Trophoblast cell (in vitro differentiated cells and primary cell): ENCODE data around the gene ATXN7.
A peak's percentile ranks its signal among the peaks of the same experiment; 100 is the strongest.

ENCODE experiments used
- DNase-seq, 2 donors: peaks; one replicate each; pipeline ENCODE4 v3.0.0-alpha.2; 2016
- H2AFZ ChIP-seq: 2 replicates; pipeline ENCODE4 v1.6.1; 2013; ENCODE audit warnings: low read length, moderate library complexity, mild to moderate bottlenecking; ENCODE audit not compliant: insufficient read depth, poor library complexity
- H2AK5ac ChIP-seq: 2 replicates; pipeline ENCODE4 v1.6.1; 2013; ENCODE audit warnings: mild to moderate bottlenecking, low read length
- H2BK120ac ChIP-seq: 2 replicates; pipeline ENCODE4 v1.6.1; 2013; ENCODE audit warnings: low read length, mild to moderate bottlenecking, moderate library complexity; ENCODE audit not compliant: insufficient read depth, poor library complexity
- H2BK12ac ChIP-seq: 2 replicates; pipeline ENCODE4 v1.6.1; 2013; ENCODE audit warnings: mild to moderate bottlenecking, low read length, moderate library complexity
- H2BK5ac ChIP-seq: 2 replicates; pipeline ENCODE4 v1.6.1; 2013; ENCODE audit warnings: low read length, low read depth, moderate library complexity, mild to moderate bottlenecking; ENCODE audit not compliant: poor library complexity
- H3K14ac ChIP-seq: 2 replicates; pipeline ENCODE4 v1.6.1; 2013; ENCODE audit warnings: mild to moderate bottlenecking, low read length
- H3K18ac ChIP-seq: 2 replicates; pipeline ENCODE4 v1.6.1; 2013; ENCODE audit warnings: mild to moderate bottlenecking, low read length
- H3K23ac ChIP-seq: 2 replicates; pipeline ENCODE4 v1.6.1; 2013; ENCODE audit warnings: low read length
- H3K27ac ChIP-seq: 2 replicates; pipeline ENCODE4 v1.5.1; 2013; ENCODE audit warnings: low read depth, mild to moderate bottlenecking, inconsistent platforms, low read length, moderate library complexity
- H3K27me3 ChIP-seq: 2 replicates; pipeline ENCODE4 v1.6.1; 2013; ENCODE audit warnings: inconsistent platforms, mild to moderate bottlenecking, low read length, moderate library complexity; ENCODE audit not compliant: insufficient read depth
- H3K36me3 ChIP-seq, 2 experiments: 1 replicate in 1 of 2; 2 replicates in 1 of 2; pipeline ENCODE4 v1.6.1; 2013; ENCODE audit warnings: low read length in 2 of 2, mild to moderate bottlenecking in 2 of 2, moderate library complexity in 1 of 2; ENCODE audit not compliant: insufficient read depth in 2 of 2, control insufficient read depth in 1 of 2
- H3K4ac ChIP-seq: 2 replicates; pipeline ENCODE4 v1.6.1; 2013; ENCODE audit warnings: low read depth, mild to moderate bottlenecking, low read length, moderate library complexity
- H3K4me1 ChIP-seq, 2 experiments: 1 replicate in 1 of 2; 2 replicates in 1 of 2; pipeline ENCODE4 v1.6.1; 2013; ENCODE audit warnings: low read length in 2 of 2, mild to moderate bottlenecking in 2 of 2, moderate library complexity in 1 of 2; ENCODE audit not compliant: insufficient read depth in 2 of 2, control insufficient read depth in 1 of 2
- H3K4me2 ChIP-seq: 2 replicates; pipeline ENCODE4 v1.6.1; 2013; ENCODE audit warnings: inconsistent platforms, mild to moderate bottlenecking, low read length, moderate library complexity
- H3K4me3 ChIP-seq: 2 replicates; pipeline ENCODE4 v1.5.1; 2013; ENCODE audit warnings: mild to moderate bottlenecking, low read depth, low read length, inconsistent platforms
- H3K79me1 ChIP-seq: one replicate; pipeline ENCODE4 v1.6.1; 2013; ENCODE audit warnings: low read length
- H3K79me2 ChIP-seq: 2 replicates; pipeline ENCODE4 v1.6.1; 2013; ENCODE audit warnings: low read length, mild to moderate bottlenecking; ENCODE audit not compliant: control insufficient read depth, insufficient read depth, poor library complexity
- H3K9ac ChIP-seq: 2 replicates; pipeline ENCODE4 v1.6.1; 2013; ENCODE audit warnings: mild to moderate bottlenecking, low read length
- H3K9me3 ChIP-seq: 2 replicates; pipeline ENCODE4 v1.6.1; 2013; ENCODE audit warnings: low read depth, mild to moderate bottlenecking, control low read depth, inconsistent platforms, low read length; ENCODE audit not compliant: insufficient read depth
- H4K12ac ChIP-seq: 2 replicates; pipeline ENCODE4 v1.6.1; 2013; ENCODE audit warnings: low read depth, mild to moderate bottlenecking, low read length, moderate library complexity
- H4K8ac ChIP-seq: 2 replicates; pipeline ENCODE4 v1.6.1; 2013; ENCODE audit warnings: low read depth, mild to moderate bottlenecking, low read length, moderate library complexity
- H4K91ac ChIP-seq: one replicate; pipeline ENCODE4 v1.6.1; 2013; ENCODE audit warnings: low read depth, mild to moderate bottlenecking, low read length, moderate library complexity
- WGBS: extraction: QIAGEN DNeasy Blood & Tissue Kit; methylation state at CpG from one replicate; pipeline ENCODE4 v1.1.7; 2013; ENCODE audit warnings: missing lambda C conversion rate; ENCODE audit not compliant: insufficient read length, insufficient coverage; ENCODE audit errors: extremely low coverage; 5-methylcytosine and 5-hydroxymethylcytosine counted together

ATXN7 gene

GRCh38 chr3:64027658-64028057, 164.0 kb downstream of the ATXN7 start:
- Histone ChIP-seq H3K18ac (no peak overlapping the region), H4K91ac (no peak overlapping the region)

GRCh38 chr3:64028754-64029153, 165.1 kb downstream of the ATXN7 start:
- H2BK5ac ChIP-seq = no peak overlapping the region
- H3K79me1 ChIP-seq = peaks cover 5% of the 10 kb centered on the region
- no peak overlapping the region for H2AFZ ChIP-seq
- no peaks in the 10 kb centered on the region for H3K79me2 ChIP-seq
- no peaks in the 10 kb centered on the region for H3K36me3 ChIP-seq
- no peak overlapping the region for H3K9ac ChIP-seq
- H2BK120ac ChIP-seq = no peak overlapping the region
- H3K14ac ChIP-seq = no peak overlapping the region
- H2BK12ac ChIP-seq = peak overlapping the region; percentile 39
- no peak for DNase-seq
- H3K9me3 ChIP-seq = no peaks in the 10 kb centered on the region
- no peak overlapping the region for H3K27ac ChIP-seq
- no peak overlapping the region for H3K18ac ChIP-seq
- no peak overlapping the region for H2AK5ac ChIP-seq
- H3K4ac ChIP-seq = no peak overlapping the region
- H3K27me3 ChIP-seq = no peaks in the 10 kb centered on the region
- no peak overlapping the region for H4K91ac ChIP-seq
- WGBS = no CpG with 5 or more reads among the region's 3 CpGs
- H3K4me2 ChIP-seq = no peak overlapping the region
- no peak overlapping the region for H4K8ac ChIP-seq
- no peaks in the 10 kb centered on the region for H3K4me1 ChIP-seq
- H3K23ac ChIP-seq = no peak overlapping the region
- H4K12ac ChIP-seq = no peak overlapping the region
- H3K4me3 ChIP-seq = no peak overlapping the region

More at GRCh38 chr3:64027658-64028057, 164.0 kb downstream of the ATXN7 start:
- Histone ChIP-seq H3K14ac (no peak overlapping the region), H3K4me2 (no peak overlapping the region), H3K79me2 (peaks cover 6% of the 10 kb centered on the region), H2BK12ac (no peak overlapping the region), H3K4ac (no peak overlapping the region), H3K4me1 (no peaks in the 10 kb centered on the region), H3K4me3 (no peak overlapping the region), H3K36me3 (no peaks in the 10 kb centered on the region), H2AFZ (no peak overlapping the region), H4K12ac (no peak overlapping the region), H2BK5ac (no peak overlapping the region), H3K9me3 (no peaks in the 10 kb centered on the region), H3K27me3 (no peaks in the 10 kb centered on the region), H3K9ac (no peak overlapping the region), H2BK120ac (no peak overlapping the region), H2AK5ac (no peak overlapping the region), H3K23ac (no peak overlapping the region), H3K79me1 (peaks cover 7% of the 10 kb centered on the region), H4K8ac (no peak overlapping the region), H3K27ac (no peak overlapping the region)
- no peak for DNase-seq
- WGBS = no CpG with 5 or more reads among the region's 8 CpGs

GRCh38 chr3:64029287-64029686, 165.6 kb downstream of the ATXN7 start:
- Histone ChIP-seq H4K8ac (no peak overlapping the region), H2AK5ac (no peak overlapping the region), H3K79me2 (no peaks in the 10 kb centered on the region), H3K4ac (no peak overlapping the region), H2BK12ac (peak overlapping the region; percentile 39), H2BK120ac (no peak overlapping the region), H3K79me1 (peaks cover 5% of the 10 kb centered on the region), H3K18ac (no peak overlapping the region), H3K4me3 (no peak overlapping the region), H3K14ac (no peak overlapping the region), H4K91ac (no peak overlapping the region), H3K36me3 (no peaks in the 10 kb centered on the region), H3K4me2 (no peak overlapping the region), H2BK5ac (no peak overlapping the region), H4K12ac (no peak overlapping the region), H3K27ac (no peak overlapping the region), H3K4me1 (no peaks in the 10 kb centered on the region), H3K9ac (no peak overlapping the region), H2AFZ (no peak overlapping the region), H3K9me3 (peaks cover 2% of the 10 kb centered on the region), H3K23ac (no peak overlapping the region), H3K27me3 (no peaks in the 10 kb centered on the region)
- WGBS = no CpG with 5 or more reads among the region's 4 CpGs
- DNase-seq = no peak

GRCh38 chr3:64030741-64031140, 167.1 kb downstream of the ATXN7 start:
- no peak overlapping the region for H4K91ac ChIP-seq
- H3K23ac ChIP-seq = no peak overlapping the region
- no peak overlapping the region for H3K4ac ChIP-seq
- no peak overlapping the region for H3K4me3 ChIP-seq
- no peak overlapping the region for H3K18ac ChIP-seq
- H4K12ac ChIP-seq = no peak overlapping the region
- no peaks in the 10 kb centered on the region for H3K27me3 ChIP-seq
- no peak overlapping the region for H3K27ac ChIP-seq
- peaks cover 5% of the 10 kb centered on the region for H3K79me1 ChIP-seq
- peak overlapping the region; percentile 62 for H3K4me2 ChIP-seq
- H2AK5ac ChIP-seq = no peak overlapping the region
- peak; percentile 56 to 83 for DNase-seq
- peak overlapping the region; percentile 1 for H4K8ac ChIP-seq
- H2BK12ac ChIP-seq = no peak overlapping the region
- H2AFZ ChIP-seq = no peak overlapping the region
- H3K14ac ChIP-seq = no peak overlapping the region
- H2BK5ac ChIP-seq = peak overlapping the region; percentile 3
- H3K4me1 ChIP-seq = no peaks in the 10 kb centered on the region
- no peaks in the 10 kb centered on the region for H3K36me3 ChIP-seq
- peaks cover 2% of the 10 kb centered on the region for H3K9me3 ChIP-seq
- no peak overlapping the region for H2BK120ac ChIP-seq
- H3K79me2 ChIP-seq = no peaks in the 10 kb centered on the region
- WGBS = no CpG with 5 or more reads among the region's 16 CpGs
- H3K9ac ChIP-seq = no peak overlapping the region
